HCT116 (cell line): Measurements from ENCODE around the gene ALAD. TPM values are rescaled to one million over a fixed set of nuclear protein-coding genes. Genes with fewer than 3 reads are reported as not detected.
A peak's percentile ranks its signal among the peaks of the same experiment; 100 is the strongest.

Experiments used
- ATAC-seq: fragments of 200-7000 bp; cut with Tn5 transposase; 2 replicates; pipeline ENCODE4 v1.9.1; 2020; ENCODE audit warnings: mild to moderate bottlenecking, moderate library complexity
- BruUV-seq: library from RNA; stranded (reverse); fragments of 400-500 nt; replicated peaks from 2 replicates; lab custom pipeline; 2021; lab: Mats Ljungman, UMichigan
- CTCF ChIA-PET: fragments of 300-600 bp; sonication (Branson Sonifier 250); formaldehyde crosslinking; loops from one replicate; lab custom pipeline; 2021; ENCODE audit warnings: antibody characterized with exemption; lab: Charles Lee
- POLR2A ChIA-PET: fragments of 300-600, 350-600 bp; sonication (Branson Sonifier 250); formaldehyde crosslinking; loops from one replicate; lab custom pipeline; 2021; ENCODE audit warnings: antibody characterized with exemption; lab: Charles Lee
- RAD21 ChIA-PET, 2 experiments: fragments of 300-600 bp; sonication (Branson Sonifier 250); formaldehyde crosslinking; loops; one replicate each; lab custom pipeline; 2023; ENCODE audit warnings: low total read pairs in 2 of 2; ENCODE audit not compliant: uncharacterized antibody in 2 of 2, unreplicated experiment in 2 of 2, low non-redundant PET in 1 of 2; lab: Charles Lee
- DNase-seq: peaks from one replicate; pipeline ENCODE4 v3.0.0-alpha.2; 2010; ENCODE audit warnings: low read depth, low spot score
- H2AFZ ChIP-seq: fragments of 200-600 bp; shearing (Covaris generic), sonication (generic); 2 replicates; pipeline ENCODE4 v1.6.1; 2017; ENCODE audit warnings: low read depth, mixed run types, mixed read lengths, antibody characterized with exemption, low read length; ENCODE audit not compliant: poor library complexity, severe bottlenecking
- H3K27ac ChIP-seq: 2 replicates; pipeline ENCODE4 v1.5.1; 2012; ENCODE audit warnings: low read depth, low read length
- H3K27me3 ChIP-seq: fragments of 200-600 bp; sonication (generic); 2 replicates; pipeline ENCODE4 v1.6.1; 2016; ENCODE audit warnings: mixed run types, low read length, mixed read lengths; ENCODE audit not compliant: insufficient read depth
- H3K36me3 ChIP-seq, 2 experiments: fragments of 200-500 bp in 1 of 2; fragments of 200-600 bp in 1 of 2; sonication (Bioruptor generic) in 1 of 2; sonication (generic) in 1 of 2; 2 replicates each; pipeline versions ENCODE4 v1.5.1 to v1.6.1; 2014 to 2016; ENCODE audit warnings: low read length in 2 of 2, inconsistent platforms in 1 of 2, mixed read lengths in 1 of 2, mixed run types in 1 of 2; ENCODE audit not compliant: insufficient read depth in 2 of 2, control insufficient read depth in 1 of 2
- H3K4me1 ChIP-seq, 2 experiments: fragments of 200-600 bp in 1 of 2; sonication (generic) in 1 of 2; 2 replicates each; pipeline versions ENCODE4 v1.5.1 to v1.6.1; 2012 to 2017; ENCODE audit warnings: low read length in 2 of 2, inconsistent platforms in 1 of 2, mild to moderate bottlenecking in 1 of 2, mixed read lengths in 1 of 2, mixed run types in 1 of 2, moderate library complexity in 1 of 2; ENCODE audit not compliant: insufficient read depth in 2 of 2, control insufficient read depth in 1 of 2
- H3K4me2 ChIP-seq: fragments of 200-600 bp; sonication (generic); 2 replicates; pipeline ENCODE4 v1.6.1; 2017; ENCODE audit warnings: mixed run types, low read length, mixed read lengths
- H3K4me3 ChIP-seq, 2 experiments: fragments of 200-600 bp in 1 of 2; sonication (generic) in 1 of 2; replicated peaks in 1 of 2; 2 replicates each; pipeline ENCODE4 v1.5.1; 2011 to 2016; ENCODE audit warnings: low read length in 2 of 2, control low read depth in 1 of 2, low read depth in 1 of 2, mild to moderate bottlenecking in 1 of 2, mixed read lengths in 1 of 2, mixed run types in 1 of 2
- H3K79me2 ChIP-seq: fragments of 200-600 bp; sonication (generic); 2 replicates; pipeline ENCODE4 v1.6.1; 2017; ENCODE audit warnings: mild to moderate bottlenecking, mixed run types, low read length, moderate library complexity, mixed read lengths; ENCODE audit not compliant: insufficient read depth
- H3K9ac ChIP-seq: fragments of 200-600 bp; sonication (generic); 2 replicates; pipeline ENCODE4 v1.6.1; 2016; ENCODE audit warnings: low read length, mixed read lengths
- H3K9me2 ChIP-seq: fragments of 200-600 bp; sonication (generic), shearing (Covaris generic); 2 replicates; pipeline ENCODE4 v1.6.1; 2017; ENCODE audit warnings: mixed run types, mild to moderate bottlenecking, moderate library complexity; ENCODE audit not compliant: insufficient read depth
- H3K9me3 ChIP-seq, 2 experiments: fragments of 200-500 bp in 1 of 2; fragments of 200-600 bp in 1 of 2; sonication (Bioruptor generic) in 1 of 2; sonication (generic) in 1 of 2; 2 replicates each; pipeline ENCODE4 v1.6.1; 2014 to 2017; ENCODE audit warnings: low read length in 2 of 2, mixed read lengths in 2 of 2, inconsistent platforms in 1 of 2, low read depth in 1 of 2, mild to moderate bottlenecking in 1 of 2, mixed run types in 1 of 2, moderate library complexity in 1 of 2; ENCODE audit not compliant: control insufficient read depth in 1 of 2, insufficient read depth in 1 of 2
- H4K20me1 ChIP-seq: fragments of 200-600 bp; sonication (generic), shearing (Covaris generic); 2 replicates; pipeline ENCODE4 v1.6.1; 2017; ENCODE audit warnings: mixed run types, mild to moderate bottlenecking, moderate library complexity; ENCODE audit not compliant: insufficient read depth
- CBX3 ChIP-seq: IDR thresholded peaks from 2 replicates; pipeline ENCODE4 v1.6.1; 2012; ENCODE audit warnings: low read depth
- CEBPB ChIP-seq: IDR thresholded peaks from 2 replicates; pipeline ENCODE4 v1.6.1; 2012; ENCODE audit warnings: low read depth
- CTCF ChIP-seq, 3 experiments: fragments of 200-600 bp in 1 of 3; sonication (generic) in 1 of 3; IDR thresholded peaks in 2 of 3; conservative IDR thresholded peaks in 1 of 3; 2 replicates each; pipeline ENCODE4 v1.5.1; 2012 to 2017; ENCODE audit warnings: low read depth in 2 of 3, low read length in 2 of 3, antibody characterized with exemption in 1 of 3, borderline replicate concordance in 1 of 3, control low read depth in 1 of 3, mild to moderate bottlenecking in 1 of 3, mixed read lengths in 1 of 3, mixed run types in 1 of 3, moderate library complexity in 1 of 3; ENCODE audit not compliant: insufficient read depth in 1 of 3
- ELF1 ChIP-seq: IDR thresholded peaks from 2 replicates; pipeline ENCODE4 v1.6.1; 2012; ENCODE audit warnings: low read depth, borderline replicate concordance
- EZH2 ChIP-seq: fragments of 200-600 bp; sonication (generic); IDR thresholded peaks from 2 replicates; pipeline ENCODE4 v1.6.1; 2017; ENCODE audit warnings: antibody characterized with exemption, mixed run types
- EZH2phosphoT487 ChIP-seq: fragments of 200-600 bp; IDR thresholded peaks from 2 replicates; pipeline ENCODE4 v1.6.1; 2018; ENCODE audit warnings: antibody characterized with exemption, borderline replicate concordance
- FOSL1 ChIP-seq: IDR thresholded peaks from 2 replicates; pipeline ENCODE4 v1.6.1; 2012; ENCODE audit warnings: low read depth
- JUND ChIP-seq: IDR thresholded peaks from 2 replicates; pipeline ENCODE4 v1.6.1; 2012
- MAX ChIP-seq: IDR thresholded peaks from 2 replicates; pipeline ENCODE4 v1.6.1; 2012
- POLR2AphosphoS5 ChIP-seq: IDR thresholded peaks from 2 replicates; pipeline ENCODE4 v1.6.1; 2011; ENCODE audit warnings: mild to moderate bottlenecking, low read depth, low read length, moderate library complexity
- YY1 ChIP-seq: IDR thresholded peaks from 2 replicates; pipeline ENCODE4 v1.6.1; 2011; ENCODE audit warnings: low read length, low read depth, moderate library complexity, mild to moderate bottlenecking; ENCODE audit not compliant: insufficient replicate concordance; ENCODE audit errors: extremely low read depth
- ZNF274 ChIP-seq: fragments of 200-500 bp; sonication (Bioruptor generic); IDR thresholded peaks from 2 replicates; pipeline ENCODE4 v1.6.1; 2014; ENCODE audit warnings: mild to moderate bottlenecking, low read depth, low read length, inconsistent platforms
- intact Hi-C: fragments of 100-400 bp; cut with micrococcal nuclease; formaldehyde crosslinking; loops from 2 replicates; pipeline ENCODE4 v1.10.0; 2022
- total RNA-seq: library from RNA; stranded (reverse); gene quantifications from one replicate; pipeline ENCODE4 v1.2.1, GENCODE V29; 2021; ENCODE audit not compliant: unreplicated experiment
- TF ChIP-seq, protein P1 (sequence below): IDR thresholded peaks from 2 replicates; pipeline ENCODE4 v1.6.1; 2012

Gene ALAD
- total RNA-seq, 1 experiment from 2014 or later = 14.0 TPM

DNA sequence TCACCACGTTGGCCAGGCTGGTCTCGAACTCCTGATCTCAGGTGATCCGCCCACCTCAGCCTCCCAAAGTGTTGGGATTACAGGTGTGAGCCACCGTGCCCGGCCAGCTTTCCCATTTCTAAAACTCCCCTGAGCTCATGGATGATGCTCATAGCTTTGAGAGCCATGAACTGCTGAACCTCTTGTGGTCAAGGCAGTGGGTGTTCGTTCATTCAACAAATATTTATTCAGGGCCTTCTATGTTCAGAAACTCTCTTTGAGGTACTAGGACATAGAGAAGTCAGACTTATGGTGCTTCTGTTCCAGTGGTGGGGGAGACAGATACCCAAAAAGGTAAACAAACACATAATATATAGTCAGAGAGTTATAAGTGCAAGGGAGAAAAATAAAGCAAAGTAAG lies 49.1 kb downstream of the ALAD start:
- Histone ChIP-seq H3K36me3 (peaks cover 2 to 4% of the 10 kb centered on the region in 2 experiments; a peak in 1 of 4 replicates), H2AFZ (no peak overlapping the region), H3K4me2 (peak overlapping the region; percentile 40), H3K4me3 (no peak overlapping the region), H3K27ac (no peak overlapping the region), H3K9me2 (no peaks in the 10 kb centered on the region), H4K20me1 (no peaks in the 10 kb centered on the region), H3K4me1 (peaks cover 3 to 34% of the 10 kb centered on the region in 2 experiments; a peak in 3 of 4 replicates), H3K27me3 (no peaks in the 10 kb centered on the region), H3K9me3 (no peaks in the 10 kb centered on the region), H3K79me2 (peaks cover 22% of the 10 kb centered on the region), H3K9ac (no peak overlapping the region)
- ChIA-PET CTCF (no interaction called here), POLR2A (no interaction called here), RAD21 (no interaction called here)
- DNase-seq (no peak), ATAC-seq (no peak)
- no TSS peak for BruUV-seq
- intact Hi-C loops = no loop called here
- no peak for TF ChIP-seq EZH2phosphoT487
- TF ChIP-seq, protein P1, sequence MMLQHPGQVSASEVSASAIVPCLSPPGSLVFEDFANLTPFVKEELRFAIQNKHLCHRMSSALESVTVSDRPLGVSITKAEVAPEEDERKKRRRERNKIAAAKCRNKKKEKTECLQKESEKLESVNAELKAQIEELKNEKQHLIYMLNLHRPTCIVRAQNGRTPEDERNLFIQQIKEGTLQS = no peak
- no peak for TF ChIP-seq YY1
- no peak for TF ChIP-seq FOSL1
- no peak for TF ChIP-seq CEBPB
- no peak for TF ChIP-seq ZNF274
- no peak for TF ChIP-seq JUND
- TF ChIP-seq EZH2 = no peak
- TF ChIP-seq CBX3 = no peak
- no peak for TF ChIP-seq MAX
- TF ChIP-seq CTCF (IDR thresholded peaks at IDR 0.05 in 2 of 3, conservative IDR thresholded peaks at IDR 0.05 in 1 of 3; ENCODE audit: borderline replicate concordance in 1 of 3, insufficient read depth in 1 of 3, low read depth in 2 of 3, low read length in 2 of 3) = no peak
- no peak for TF ChIP-seq ELF1
- no peak for TF ChIP-seq POLR2AphosphoS5
